NCI-H69 (cell line): ENCODE measurements around the gene ODAD3.
"Not testable (repeated sequence)": the region's sequence is repeated elsewhere in the genome, so short reads cannot be mapped to it uniquely, and the experiment has no call there.

ENCODE experiments used
- DNase-seq: peaks from one replicate; lab custom pipeline; 2025; lab: John Stamatoyannopoulos, UW

Gene ODAD3

GRCh38 chr19:11405846-11406643, 28.9 kb downstream of the ODAD3 start:
- peak; percentile 42 for DNase-seq

- no peak for DNase-seq
Observed at GRCh38 chr19:11404588-11405222, 30.2 kb downstream of the ODAD3 start.

GRCh38 chr19:11401808-11402543, 32.9 kb downstream of the ODAD3 start:
- DNase-seq = no peak

- no peak for DNase-seq
Observed at GRCh38 chr19:11400798-11401197, 34.1 kb downstream of the ODAD3 start.

- DNase-seq = no peak
Observed at GRCh38 chr19:11399667-11400066, 35.3 kb downstream of the ODAD3 start.

GRCh38 chr19:11397089-11397610, 37.8 kb downstream of the ODAD3 start:
- no peak for DNase-seq

GRCh38 chr19:11390933-11391680, 43.8 kb downstream of the ODAD3 start:
- DNase-seq = peak; percentile 33

- no peak for DNase-seq
Observed at GRCh38 chr19:11390359-11390758, 44.6 kb downstream of the ODAD3 start.

GRCh38 chr19:11387162-11388034, 47.5 kb downstream of the ODAD3 start:
- DNase-seq = no peak

- DNase-seq = no peak
Observed at GRCh38 chr19:11384778-11385129, 50.2 kb downstream of the ODAD3 start.

GRCh38 chr19:11383706-11384048, 51.2 kb downstream of the ODAD3 start:
- DNase-seq = no peak

GRCh38 chr19:11382898-11383705, 51.8 kb downstream of the ODAD3 start:
- peak; percentile 58 for DNase-seq

- DNase-seq = peak; percentile 99
Observed at GRCh38 chr19:11380653-11381537, 54.0 kb downstream of the ODAD3 start.

- no peak for DNase-seq
Observed at GRCh38 chr19:11379857-11380350, 55.0 kb downstream of the ODAD3 start.

- DNase-seq = not testable (repeated sequence)
Observed at GRCh38 chr19:11379269-11379845, 55.6 kb downstream of the ODAD3 start.

- peak; percentile 50 for DNase-seq
Observed at GRCh38 chr19:11378319-11379189, 56.4 kb downstream of the ODAD3 start.

- no peak for DNase-seq
Observed at GRCh38 chr19:11377756-11378155, 57.2 kb downstream of the ODAD3 start.

- no peak for DNase-seq
Observed at GRCh38 chr19:11377237-11377636, 57.7 kb downstream of the ODAD3 start.
